Medulla oblongata (tissue), 1 donor: ENCODE data around the gene TTYH3.
"Not testable (repeated sequence)": the region's sequence is repeated elsewhere in the genome, so short reads cannot be mapped to it uniquely, and the experiment has no call there.

Experiments
- DNase-seq: peaks from one replicate; pipeline ENCODE4 v3.0.0-alpha.2; 2015; ENCODE audit errors: extremely low spot score

TTYH3 gene, protein sequence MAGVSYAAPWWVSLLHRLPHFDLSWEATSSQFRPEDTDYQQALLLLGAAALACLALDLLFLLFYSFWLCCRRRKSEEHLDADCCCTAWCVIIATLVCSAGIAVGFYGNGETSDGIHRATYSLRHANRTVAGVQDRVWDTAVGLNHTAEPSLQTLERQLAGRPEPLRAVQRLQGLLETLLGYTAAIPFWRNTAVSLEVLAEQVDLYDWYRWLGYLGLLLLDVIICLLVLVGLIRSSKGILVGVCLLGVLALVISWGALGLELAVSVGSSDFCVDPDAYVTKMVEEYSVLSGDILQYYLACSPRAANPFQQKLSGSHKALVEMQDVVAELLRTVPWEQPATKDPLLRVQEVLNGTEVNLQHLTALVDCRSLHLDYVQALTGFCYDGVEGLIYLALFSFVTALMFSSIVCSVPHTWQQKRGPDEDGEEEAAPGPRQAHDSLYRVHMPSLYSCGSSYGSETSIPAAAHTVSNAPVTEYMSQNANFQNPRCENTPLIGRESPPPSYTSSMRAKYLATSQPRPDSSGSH

DNA sequence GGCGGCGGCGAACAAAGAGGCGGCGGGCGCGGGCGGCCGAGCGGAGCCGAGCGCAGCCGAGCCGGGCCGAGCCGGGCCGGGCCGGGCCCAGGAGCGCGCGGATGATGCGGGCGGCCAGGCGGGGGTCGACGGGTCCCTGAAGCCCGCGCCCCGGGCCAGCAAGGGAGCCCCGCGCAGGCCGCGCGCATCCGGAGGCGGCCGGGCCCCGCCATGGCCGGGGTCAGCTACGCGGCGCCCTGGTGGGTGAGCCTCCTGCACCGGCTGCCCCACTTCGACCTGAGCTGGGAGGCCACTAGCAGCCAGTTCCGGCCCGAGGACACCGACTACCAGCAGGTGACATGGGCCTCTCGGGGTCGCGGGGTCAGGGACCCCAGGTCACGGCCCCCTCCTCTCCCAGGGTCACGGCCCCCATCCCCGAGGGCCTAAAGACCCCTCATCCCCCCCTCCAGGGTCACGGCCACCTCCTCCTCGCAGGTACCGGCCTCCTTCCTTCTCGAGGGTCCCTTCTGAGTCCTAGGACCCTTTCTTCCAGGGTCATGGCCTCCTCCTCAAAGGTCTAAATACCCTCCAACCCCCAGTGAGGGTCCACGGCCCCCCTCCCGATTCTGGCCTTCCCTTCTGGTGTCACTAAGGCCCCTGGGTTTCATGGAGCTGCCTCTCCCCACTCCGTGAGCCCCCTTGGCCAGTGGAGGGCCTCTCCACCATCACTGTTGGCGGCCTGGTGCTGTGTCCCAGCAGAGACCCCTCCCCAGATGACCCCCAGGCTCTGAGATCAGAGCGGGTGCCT lies at the start of gene TTYH3:
TTYH3 (plus strand) TSS at position 41 of the 787 bp plus-strand sequence; CDS start at position 211, 170 bp downstream.
- no peak for DNase-seq

DNA sequence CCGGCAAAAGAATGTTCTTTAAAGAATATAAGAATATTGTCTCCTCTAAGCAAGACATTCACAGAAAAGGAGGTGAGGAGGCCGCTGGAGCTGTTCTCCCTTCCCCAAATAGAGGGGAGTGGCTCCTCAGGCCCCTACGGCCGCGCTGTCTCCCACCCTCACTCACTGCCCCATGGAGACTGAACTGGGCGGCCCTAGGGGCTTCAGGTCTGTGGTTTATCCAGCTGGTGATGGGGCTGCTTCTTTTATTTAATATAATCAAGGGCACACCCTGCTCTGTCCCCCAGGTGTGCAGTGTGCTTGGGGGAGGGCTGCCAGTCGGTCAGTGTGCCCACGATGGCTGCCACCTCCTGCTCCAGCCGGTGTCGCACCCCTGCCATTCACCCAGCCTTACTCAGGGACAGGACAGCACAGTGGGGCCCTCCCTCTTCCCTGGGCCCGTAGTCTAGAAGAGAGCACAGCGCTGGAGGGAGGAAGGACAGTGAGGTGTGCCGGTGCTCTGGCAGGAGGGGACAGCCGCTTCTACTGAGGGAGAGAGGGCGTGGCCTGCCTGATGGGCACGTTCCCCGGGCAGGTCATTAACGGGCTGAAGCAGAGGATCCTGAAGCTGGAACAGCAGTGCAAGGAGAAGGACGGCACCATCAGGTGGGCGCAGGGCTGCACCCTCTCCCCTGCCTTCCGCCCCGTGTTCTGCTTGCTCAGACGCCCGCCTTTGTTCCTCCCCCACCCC lies 49.6 kb upstream of the TTYH3 start:
- no peak for DNase-seq

DNA sequence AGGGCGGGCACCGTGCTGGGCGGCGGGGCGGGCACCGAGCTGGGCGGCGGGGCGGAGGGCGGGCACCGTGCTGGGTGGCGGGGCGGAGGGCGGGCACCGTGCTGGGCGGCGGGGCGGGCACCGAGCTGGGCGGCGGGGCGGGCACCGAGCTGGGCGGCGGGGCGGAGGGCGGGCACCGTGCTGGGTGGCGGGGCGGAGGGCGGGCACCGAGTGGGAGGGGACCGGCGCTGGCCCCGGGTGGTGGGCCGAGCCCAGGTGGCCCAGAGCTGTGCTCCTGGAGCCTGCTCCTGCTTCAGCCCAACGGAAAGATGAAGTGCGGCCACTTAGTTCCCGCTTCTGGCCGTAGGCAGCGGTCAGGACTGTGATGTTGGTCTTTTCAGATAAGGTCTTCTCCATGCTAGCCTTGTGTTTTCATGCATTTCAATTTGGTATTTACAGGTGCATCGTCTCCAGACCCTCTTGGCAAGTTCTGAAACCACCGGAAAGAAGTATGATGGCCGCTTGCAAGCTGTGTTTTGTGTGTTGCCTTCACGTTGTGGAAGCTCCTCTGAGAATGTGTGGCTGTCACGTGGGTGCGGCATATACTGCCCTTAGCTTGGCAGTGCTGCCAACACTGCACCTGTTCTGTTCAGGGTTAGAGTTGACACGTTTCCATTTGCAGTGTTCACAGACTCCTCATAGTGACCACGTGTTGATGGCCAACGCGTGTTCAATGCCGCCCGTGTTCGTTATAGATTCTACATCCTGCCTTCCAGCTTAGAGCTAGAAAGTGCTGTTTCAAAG lies 47.8 kb upstream of the TTYH3 start:
- no peak for DNase-seq

- DNase-seq: no peak
Measured at GRCh38 chr7:2585446-2585845, 46.3 kb upstream of the TTYH3 start.

DNA sequence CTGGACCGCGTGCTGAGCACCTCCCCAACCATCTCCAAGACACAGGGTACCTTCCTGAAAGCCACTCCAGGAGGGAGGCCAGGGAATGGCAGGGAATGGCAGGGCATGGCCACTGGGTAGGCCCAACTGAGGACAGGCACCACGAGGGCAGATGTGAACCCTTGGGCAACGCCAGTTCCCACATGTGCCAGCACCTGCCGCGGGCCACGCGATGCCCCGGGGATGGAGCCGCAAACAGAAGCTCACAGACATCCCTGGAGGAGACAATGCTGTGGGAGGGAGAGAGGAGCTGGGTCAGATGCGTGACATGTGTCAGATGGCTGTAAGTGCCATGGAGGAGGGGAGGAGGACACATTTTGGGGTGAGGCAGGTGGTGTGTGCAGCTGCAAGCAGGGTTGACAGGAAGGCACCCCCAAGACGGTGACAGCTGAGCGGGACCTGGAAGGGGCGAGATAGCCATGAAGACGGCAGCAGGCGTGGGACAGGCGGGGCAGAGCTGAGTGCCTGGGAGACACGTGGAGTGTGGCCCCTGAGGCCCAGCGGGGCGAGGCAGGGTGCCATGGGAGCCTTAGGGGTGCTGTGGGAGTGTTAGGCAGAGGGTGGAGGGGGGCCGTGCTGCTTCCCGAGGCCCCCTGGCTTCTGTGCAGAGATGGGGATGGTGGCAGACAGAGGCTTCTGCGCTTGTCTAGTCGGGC lies 45.3 kb upstream of the TTYH3 start:
- no peak for DNase-seq

DNA sequence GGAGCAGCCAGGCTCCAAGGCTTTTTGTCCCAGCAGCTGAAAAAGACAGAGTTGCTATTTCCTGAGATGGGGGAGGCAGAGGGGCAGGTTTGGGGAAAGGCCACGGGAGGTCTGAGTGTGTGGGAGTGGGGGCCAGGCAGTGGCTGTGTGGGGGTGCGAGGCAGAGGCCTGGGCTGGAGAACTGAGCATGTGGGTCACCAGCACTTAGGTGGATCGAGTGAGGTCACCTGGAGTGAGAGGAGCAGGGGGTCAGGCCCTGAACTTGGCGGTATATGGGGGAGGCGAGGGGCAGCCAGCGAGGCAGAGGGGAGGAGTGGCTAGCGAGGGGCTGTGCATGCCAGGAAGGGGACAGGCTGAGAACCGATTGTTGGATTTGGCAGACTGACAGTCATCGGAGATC lies 44.7 kb upstream of the TTYH3 start:
- no peak for DNase-seq

GRCh38 chr7:2587778-2588177 lies 44.0 kb upstream of the TTYH3 start:
- no peak for DNase-seq

- DNase-seq: no peak
Measured at GRCh38 chr7:2589341-2589740, 42.4 kb upstream of the TTYH3 start.

GRCh38 chr7:2589941-2590340 lies 41.8 kb upstream of the TTYH3 start:
- DNase-seq: not testable (repeated sequence)

- DNase-seq: no peak
Measured at GRCh38 chr7:2592375-2592865, 39.4 kb upstream of the TTYH3 start.

GRCh38 chr7:2593036-2593727 lies 38.6 kb upstream of the TTYH3 start:
- no peak for DNase-seq

GRCh38 chr7:2594599-2594998 lies 37.2 kb upstream of the TTYH3 start:
- no peak for DNase-seq

DNA sequence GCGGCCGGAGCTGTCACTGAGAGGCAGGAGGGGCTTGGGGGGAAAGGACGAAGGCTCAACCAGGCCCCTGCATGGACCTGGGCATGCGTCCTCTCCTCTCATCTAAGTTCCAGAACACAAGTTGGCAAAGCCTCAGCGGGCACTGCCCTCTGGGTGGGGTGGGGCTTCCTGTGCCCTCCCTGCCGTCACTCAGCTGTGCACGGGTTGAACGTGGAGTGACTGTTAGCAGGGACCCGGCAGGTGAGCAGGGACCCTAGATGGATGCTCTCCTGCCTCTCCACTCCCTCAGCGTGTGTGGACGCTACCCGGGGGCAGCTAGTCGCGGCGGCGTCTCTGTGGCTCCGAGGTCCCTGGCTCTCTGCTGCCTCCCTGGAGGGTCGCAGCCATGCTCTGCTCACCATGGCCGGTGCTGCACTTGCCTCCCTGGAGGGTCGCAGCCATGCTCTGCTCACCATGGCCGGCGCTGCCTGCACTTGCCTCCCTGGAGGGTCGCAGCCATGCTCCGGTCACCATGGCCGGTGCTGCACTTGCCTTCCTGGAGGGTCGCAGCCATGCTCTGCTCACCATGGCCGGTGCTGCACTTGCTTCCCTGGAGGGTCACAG lies 36.4 kb upstream of the TTYH3 start:
- DNase-seq: no peak

DNA sequence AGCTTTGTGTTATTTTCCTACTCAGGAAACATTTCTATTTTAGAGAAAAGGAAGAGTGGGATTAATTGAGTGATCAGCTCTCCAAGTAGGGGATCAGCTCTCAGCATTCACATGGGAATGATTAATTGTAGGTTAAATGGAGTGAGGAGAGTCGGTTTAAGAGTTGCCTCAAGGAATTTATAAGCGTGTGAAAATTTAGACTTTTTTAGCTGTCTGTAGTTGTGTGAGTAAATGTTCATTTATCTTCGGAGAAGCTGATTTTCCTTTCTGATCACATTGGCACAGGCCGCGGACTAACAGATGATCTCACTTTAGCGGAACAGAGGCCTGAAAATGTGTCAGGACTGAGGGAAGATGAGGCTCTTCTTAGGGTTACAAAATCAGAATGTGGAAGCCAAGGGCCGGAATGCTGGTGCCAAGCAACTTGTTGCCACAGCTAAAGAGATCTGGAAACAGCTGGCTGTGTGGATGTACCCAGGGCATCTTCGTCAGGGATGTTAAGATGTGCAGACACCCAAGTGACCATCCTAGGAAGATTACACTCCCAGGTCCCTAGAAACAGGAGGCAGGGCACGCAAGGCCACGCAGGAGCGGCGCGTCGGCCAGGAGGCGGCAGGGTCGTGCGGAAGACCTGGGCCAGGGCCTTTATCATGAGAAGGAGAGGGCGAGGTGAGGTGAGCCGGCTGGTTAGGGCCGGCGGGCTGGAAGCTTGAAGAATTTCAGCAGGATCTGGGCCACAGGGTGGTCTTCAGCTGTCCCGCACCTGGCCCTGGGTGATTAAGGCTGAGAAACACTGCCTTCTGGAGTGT lies 35.1 kb upstream of the TTYH3 start:
- no peak for DNase-seq

DNA sequence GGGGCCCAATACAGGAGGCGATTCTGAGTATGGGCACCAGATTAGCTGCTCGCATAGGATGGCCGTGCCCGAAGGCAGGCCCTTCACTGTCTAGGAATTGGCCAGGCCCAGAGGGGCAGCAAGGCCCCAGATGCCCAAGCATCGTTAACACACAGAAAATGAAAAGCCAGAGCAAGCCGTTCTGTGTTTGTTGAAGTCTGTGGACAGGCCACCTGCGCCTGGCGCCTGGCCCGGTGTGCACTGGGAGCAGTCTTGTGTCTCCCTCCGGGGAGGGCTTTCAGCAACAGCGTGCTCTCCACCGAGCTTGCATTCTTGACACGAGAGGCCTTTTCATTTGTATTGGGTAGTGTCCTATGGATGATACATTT lies 34.5 kb upstream of the TTYH3 start:
- DNase-seq: no peak

DNA sequence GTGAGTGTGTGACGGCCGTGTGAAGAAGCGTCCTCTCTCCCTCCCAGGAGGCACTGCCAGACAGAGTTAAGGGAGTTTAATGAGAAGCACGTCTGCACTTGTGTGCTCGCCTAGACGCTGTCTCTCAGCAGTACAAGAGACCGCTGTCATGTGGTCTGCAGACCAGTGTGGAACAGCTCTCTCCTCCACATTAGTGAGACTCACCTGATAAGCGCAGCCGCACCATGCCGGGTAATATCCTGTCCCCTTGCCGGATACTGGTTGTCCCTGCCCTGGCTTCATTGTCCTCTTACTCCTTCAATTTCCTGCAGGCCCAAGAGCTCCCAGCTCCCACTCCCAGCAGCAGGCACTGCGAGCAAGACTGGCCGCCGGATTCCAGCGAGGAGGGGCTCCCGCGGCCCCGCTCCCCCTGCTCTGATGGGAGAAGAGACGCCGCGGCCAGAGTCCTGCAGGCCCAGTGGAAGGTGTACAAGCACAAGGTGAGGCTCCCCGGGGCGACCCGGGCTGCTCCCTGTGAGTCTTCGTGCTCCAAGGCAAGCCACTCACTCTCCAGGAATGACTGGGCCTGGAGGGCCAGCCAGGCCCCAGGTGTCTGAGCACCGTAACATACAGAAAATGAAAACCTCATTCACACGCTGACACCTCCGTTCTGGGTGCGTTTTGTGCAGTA lies 33.5 kb upstream of the TTYH3 start:
- DNase-seq: no peak

DNA sequence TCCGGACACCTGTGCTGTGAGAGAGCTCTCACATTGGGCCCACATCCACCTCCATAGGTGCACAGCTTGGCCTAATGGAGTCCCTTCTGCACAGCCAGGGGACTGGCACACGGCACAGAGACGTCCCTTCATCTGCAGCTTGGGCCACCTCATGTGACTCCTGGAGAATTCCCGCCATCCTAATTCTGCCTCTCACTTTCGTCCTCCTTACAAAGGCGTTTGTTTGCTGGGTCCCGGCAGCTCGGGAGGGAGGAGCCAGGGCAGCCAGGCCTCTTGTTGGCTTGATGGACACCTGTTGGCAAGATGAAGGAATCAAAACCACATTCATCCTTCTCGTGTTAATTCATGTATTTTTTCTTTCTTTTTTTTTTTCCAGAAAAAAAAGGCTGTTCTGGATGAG lies 30.7 kb upstream of the TTYH3 start:
- no peak for DNase-seq

- DNase-seq: no peak
Measured at GRCh38 chr7:2601907-2602306, 29.9 kb upstream of the TTYH3 start.
